DOHH2 (cell line): ENCODE data around the gene VSIR.

ENCODE experiments used
- H3F3A ChIP-seq: fragments of 200-600 bp; sonication (generic), shearing (Covaris generic); 2 replicates; pipeline ENCODE4 v1.6.0; 2016; ENCODE audit warnings: antibody characterized with exemption, mild to moderate bottlenecking; ENCODE audit not compliant: control insufficient read depth, insufficient read depth
- H3K27ac ChIP-seq: fragments of 200-600 bp; sonication (generic); 2 replicates; pipeline ENCODE4 v1.5.1; 2014; ENCODE audit warnings: low read depth, mild to moderate bottlenecking, low read length, moderate library complexity
- H3K27me3 ChIP-seq: fragments of 200-600 bp; sonication (generic); 2 replicates; pipeline ENCODE4 v1.6.1; 2014; ENCODE audit warnings: mild to moderate bottlenecking, low read length, mixed read lengths; ENCODE audit not compliant: control insufficient read depth
- H3K36me3 ChIP-seq: fragments of 200-600 bp; sonication (generic); 2 replicates; pipeline ENCODE4 v1.6.1; 2014; ENCODE audit warnings: mild to moderate bottlenecking, low read length, moderate library complexity, mixed read lengths; ENCODE audit not compliant: control insufficient read depth
- H3K4me1 ChIP-seq: fragments of 200-600 bp; sonication (generic); 2 replicates; pipeline ENCODE4 v1.6.1; 2014; ENCODE audit warnings: mild to moderate bottlenecking, low read length, mixed read lengths; ENCODE audit not compliant: control insufficient read depth
- H3K4me2 ChIP-seq: fragments of 200-600 bp; sonication (generic); 2 replicates; pipeline ENCODE4 v1.6.0; 2014; ENCODE audit warnings: mild to moderate bottlenecking, low read length, moderate library complexity
- H3K4me3 ChIP-seq: fragments of 200-600 bp; sonication (generic); 2 replicates; pipeline ENCODE4 v1.5.1; 2014; ENCODE audit warnings: mild to moderate bottlenecking, low read length, mixed read lengths
- H3K79me2 ChIP-seq: fragments of 200-600 bp; sonication (generic); 2 replicates; pipeline ENCODE4 v1.6.1; 2014; ENCODE audit warnings: mild to moderate bottlenecking, low read length, mixed read lengths; ENCODE audit not compliant: control insufficient read depth
- H3K9me2 ChIP-seq: fragments of 200-600 bp; sonication (generic); replicated peaks from 2 replicates; pipeline ENCODE4 v1.6.1; 2014; ENCODE audit warnings: mild to moderate bottlenecking, low read length, mixed read lengths; ENCODE audit not compliant: control insufficient read depth
- H3K9me3 ChIP-seq: fragments of 200-600 bp; sonication (generic); 2 replicates; pipeline ENCODE4 v1.6.1; 2014; ENCODE audit warnings: antibody characterized with exemption, low read length, mixed read lengths; ENCODE audit not compliant: control insufficient read depth, insufficient read depth
- H4K20me1 ChIP-seq: fragments of 200-600 bp; sonication (generic); 2 replicates; pipeline ENCODE4 v1.6.0; 2014; ENCODE audit warnings: low read depth, mild to moderate bottlenecking, antibody characterized with exemption, low read length, moderate library complexity; ENCODE audit not compliant: control insufficient read depth, insufficient read depth
- CTCF ChIP-seq: fragments of 200-600 bp; sonication (generic); IDR thresholded peaks from one replicate; pipeline ENCODE4 v1.5.1; 2014; ENCODE audit warnings: antibody characterized with exemption, mild to moderate bottlenecking, low read depth, low read length; ENCODE audit not compliant: poor library complexity, severe bottlenecking
- EZH2phosphoT487 ChIP-seq: fragments of 200-600 bp; sonication (generic); IDR thresholded peaks from 2 replicates; pipeline ENCODE4 v1.6.1; 2017; ENCODE audit warnings: borderline replicate concordance, mild to moderate bottlenecking, antibody characterized with exemption, low read length, moderate library complexity, mixed read lengths

The VSIR gene

GRCh38 chr10:71724539-71724938 is 48.8 kb downstream of the VSIR start:
- Histone ChIP-seq H3K27ac (no peak overlapping the region), H4K20me1 (no peaks in the 10 kb centered on the region)
- TF ChIP-seq EZH2phosphoT487 (no peak), CTCF (no peak)

GRCh38 chr10:71723311-71723710 is 50.0 kb downstream of the VSIR start:
- Histone ChIP-seq H3F3A (no peaks in the 10 kb centered on the region), H3K4me2 (no peak overlapping the region), H3K4me1 (peaks cover 17% of the 10 kb centered on the region), H3K9me2 (no peaks in the 10 kb centered on the region), H3K9me3 (no peaks in the 10 kb centered on the region), H3K27ac (no peak overlapping the region), H3K79me2 (no peaks in the 10 kb centered on the region), H3K4me3 (no peak overlapping the region), H3K27me3 (peaks cover 24% of the 10 kb centered on the region), H4K20me1 (no peaks in the 10 kb centered on the region), H3K36me3 (no peaks in the 10 kb centered on the region)
- TF ChIP-seq CTCF (no peak), EZH2phosphoT487 (no peak)

More at GRCh38 chr10:71724539-71724938, 48.8 kb downstream of the VSIR start:
- Histone ChIP-seq H3F3A (no peaks in the 10 kb centered on the region), H3K4me2 (no peak overlapping the region), H3K4me3 (no peak overlapping the region), H3K4me1 (peaks cover 21% of the 10 kb centered on the region), H3K79me2 (no peaks in the 10 kb centered on the region), H3K36me3 (no peaks in the 10 kb centered on the region), H3K27me3 (peaks cover 33% of the 10 kb centered on the region), H3K9me2 (no peaks in the 10 kb centered on the region), H3K9me3 (no peaks in the 10 kb centered on the region)

- H4K20me1 ChIP-seq = no peaks in the 10 kb centered on the region
- no peak overlapping the region for H3K4me3 ChIP-seq
- peaks cover 12% of the 10 kb centered on the region for H3K4me1 ChIP-seq
- H3K9me3 ChIP-seq = no peaks in the 10 kb centered on the region
- H3K4me2 ChIP-seq = no peak overlapping the region
- H3K27ac ChIP-seq = no peak overlapping the region
- no peaks in the 10 kb centered on the region for H3F3A ChIP-seq
- no peaks in the 10 kb centered on the region for H3K79me2 ChIP-seq
- no peaks in the 10 kb centered on the region for H3K9me2 ChIP-seq
- TF ChIP-seq CTCF (no peak), EZH2phosphoT487 (no peak)
- H3K36me3 ChIP-seq = no peaks in the 10 kb centered on the region
- H3K27me3 ChIP-seq = peaks cover 19% of the 10 kb centered on the region
Observed at GRCh38 chr10:71722849-71723248, 50.5 kb downstream of the VSIR start.
